GM21786 (cell line): ENCODE measurements around the gene MRGPRG.

Experiments
- ATAC-seq: cut with Tn5 transposase; IDR thresholded peaks from one replicate; pipeline ENCODE4 v1.9.1; 2021; ENCODE audit not compliant: unreplicated experiment

The MRGPRG gene

DNA sequence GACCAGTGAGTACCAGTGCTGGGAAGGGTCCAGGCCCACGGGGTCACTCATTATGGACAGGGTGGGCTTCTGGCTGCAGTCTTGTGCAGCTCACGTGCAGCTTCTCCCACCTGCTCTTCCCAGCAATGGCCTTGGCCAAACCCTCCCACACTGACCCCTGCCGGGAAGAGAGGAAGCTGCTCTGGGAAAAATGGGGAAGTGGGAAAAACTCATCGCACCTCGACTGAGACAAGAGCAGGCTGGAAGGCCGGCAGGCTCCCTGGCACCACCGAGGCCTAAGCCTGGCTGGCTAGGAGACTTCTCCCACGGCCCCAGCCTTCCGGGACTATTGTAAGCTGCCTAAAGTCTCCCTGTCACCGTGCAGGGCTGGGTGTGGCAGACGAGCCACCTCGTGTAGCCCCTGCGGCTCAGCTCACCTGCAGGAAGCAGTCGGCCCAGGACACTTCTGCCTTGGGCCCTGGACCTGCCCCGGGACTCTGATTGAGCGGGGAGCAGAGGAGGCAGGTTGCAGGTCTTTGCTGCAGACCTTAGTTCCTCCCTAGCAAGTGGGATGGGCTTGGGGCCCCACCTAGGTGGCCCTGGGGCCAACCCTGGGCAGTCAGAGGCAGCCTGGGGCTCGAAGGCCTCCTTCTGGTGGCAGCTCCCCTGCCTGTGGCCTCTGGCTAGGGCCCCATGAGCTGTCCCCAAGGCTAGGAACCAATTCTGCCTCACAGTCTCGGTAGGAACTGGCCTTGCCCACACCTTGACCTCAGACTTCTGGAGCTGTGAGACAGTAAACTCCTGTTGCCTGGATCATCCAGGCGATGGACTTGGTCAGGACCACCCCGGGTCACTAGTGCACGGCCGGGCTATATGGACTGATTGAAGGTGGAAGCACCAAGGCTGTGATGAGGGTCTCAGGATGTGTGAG, 23.1 kb downstream of the MRGPRG start:
- ATAC-seq, result no peak

DNA sequence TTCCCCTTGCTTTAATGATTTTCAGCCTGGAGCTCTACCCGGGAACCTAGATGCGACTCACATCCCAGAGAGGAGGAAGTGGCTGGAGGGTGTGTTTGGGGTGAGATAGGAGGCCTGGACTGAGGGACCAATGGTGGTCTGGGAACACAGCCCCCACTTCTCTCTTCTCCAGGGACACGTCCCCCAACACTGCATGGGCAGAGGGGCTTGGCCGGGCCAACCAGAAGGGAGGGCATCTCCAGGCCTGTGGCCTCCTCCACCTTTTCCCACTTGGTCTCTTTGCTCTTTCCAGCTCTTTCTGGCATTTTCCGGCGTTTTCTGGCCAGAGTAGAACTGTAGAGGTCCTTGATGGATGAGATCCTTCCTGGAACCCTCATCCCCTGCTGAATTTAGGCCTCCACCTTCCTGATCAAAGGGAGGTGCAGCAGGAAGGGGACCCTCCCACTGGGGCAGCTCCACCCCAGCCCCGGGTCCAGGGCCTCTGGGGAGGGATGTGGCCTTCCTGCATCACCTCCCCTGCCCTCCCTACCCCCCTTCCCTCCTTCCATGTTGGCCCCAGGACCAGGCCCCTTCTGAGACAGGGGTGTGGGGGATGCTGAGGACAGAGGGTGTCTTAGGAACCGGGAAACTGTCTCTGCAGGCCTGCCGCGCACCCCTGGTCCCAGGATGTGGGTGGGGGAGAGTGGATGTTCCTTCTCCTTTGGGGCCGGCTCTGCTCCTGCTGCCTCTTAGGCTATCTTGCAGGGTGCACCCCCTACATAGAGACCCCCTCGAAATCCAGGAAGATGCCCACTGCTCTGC, 24.4 kb downstream of the MRGPRG start:
- no peak for ATAC-seq

DNA sequence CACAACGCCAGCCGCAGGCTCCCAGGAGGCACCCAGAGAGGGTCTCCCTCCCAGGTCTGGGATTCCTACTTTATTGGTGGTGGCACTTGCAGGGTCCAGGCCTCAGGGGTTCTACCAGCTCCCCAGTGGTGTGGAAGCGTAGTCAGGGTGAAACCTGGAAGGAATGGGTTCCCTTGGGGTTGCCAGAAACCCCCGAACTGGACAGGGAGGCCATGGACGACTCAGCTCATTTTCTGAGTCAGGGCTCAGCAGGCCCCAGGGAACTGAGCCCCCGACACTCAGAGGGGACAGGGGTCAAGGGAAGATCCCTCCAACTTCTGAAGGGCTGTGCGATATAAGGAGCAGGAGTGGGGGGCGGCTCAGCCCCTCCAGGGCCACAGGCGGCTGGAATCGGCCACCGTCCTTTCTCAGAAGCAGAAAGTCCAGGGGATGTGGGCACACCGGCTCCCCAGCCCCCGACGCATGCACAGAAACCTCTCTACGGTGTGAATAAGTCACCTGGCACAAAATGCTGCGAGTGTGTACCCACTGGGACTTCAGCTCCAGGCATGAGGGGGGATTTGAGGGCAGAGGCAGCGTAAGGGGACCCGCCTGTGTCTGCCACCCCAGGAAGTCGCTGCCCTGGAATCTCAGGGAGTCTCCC, 25.1 kb downstream of the MRGPRG start:
- ATAC-seq, result no peak

DNA sequence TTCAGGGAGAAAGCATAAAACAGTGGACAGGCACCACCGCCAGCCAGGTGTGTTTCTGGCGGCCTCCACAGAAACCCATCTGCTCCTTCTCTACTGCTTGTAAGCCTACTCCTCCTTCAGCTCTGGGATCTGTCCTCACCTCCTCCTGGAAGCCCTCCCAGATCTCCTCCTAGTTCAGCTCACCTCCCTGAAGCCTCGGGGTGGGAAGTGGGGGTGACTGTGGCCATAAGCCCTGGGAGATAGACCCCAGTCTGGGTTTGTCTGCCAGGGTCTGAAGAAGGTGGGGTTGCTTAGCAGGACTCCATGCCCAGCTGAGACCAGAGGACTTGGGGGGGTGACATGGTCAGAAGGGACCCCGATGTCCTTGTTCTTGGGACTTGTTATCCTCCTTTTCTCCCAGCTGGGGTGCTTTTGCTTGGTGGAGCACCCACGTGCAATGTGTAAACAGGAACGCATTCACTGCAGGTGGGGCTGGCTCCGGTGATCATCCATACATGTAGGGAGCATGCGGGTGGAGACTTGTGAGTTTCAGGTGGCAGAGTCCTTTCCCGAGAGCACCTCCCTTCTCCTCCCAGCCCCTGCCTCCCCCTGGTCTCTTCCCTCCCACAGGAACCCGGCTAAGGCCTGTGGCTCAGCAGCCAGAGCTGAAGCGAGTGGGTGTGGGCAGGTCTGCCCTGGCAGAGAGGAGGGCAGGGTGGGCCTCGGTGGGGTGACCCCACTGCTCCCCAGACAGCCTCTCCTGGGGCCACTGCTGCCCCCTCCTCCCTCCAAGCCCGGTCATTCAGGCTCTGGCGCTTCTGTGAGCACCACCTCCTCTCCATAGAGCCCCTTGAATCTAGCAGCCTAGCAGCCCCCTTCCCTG, 25.9 kb downstream of the MRGPRG start:
- no peak for ATAC-seq

DNA sequence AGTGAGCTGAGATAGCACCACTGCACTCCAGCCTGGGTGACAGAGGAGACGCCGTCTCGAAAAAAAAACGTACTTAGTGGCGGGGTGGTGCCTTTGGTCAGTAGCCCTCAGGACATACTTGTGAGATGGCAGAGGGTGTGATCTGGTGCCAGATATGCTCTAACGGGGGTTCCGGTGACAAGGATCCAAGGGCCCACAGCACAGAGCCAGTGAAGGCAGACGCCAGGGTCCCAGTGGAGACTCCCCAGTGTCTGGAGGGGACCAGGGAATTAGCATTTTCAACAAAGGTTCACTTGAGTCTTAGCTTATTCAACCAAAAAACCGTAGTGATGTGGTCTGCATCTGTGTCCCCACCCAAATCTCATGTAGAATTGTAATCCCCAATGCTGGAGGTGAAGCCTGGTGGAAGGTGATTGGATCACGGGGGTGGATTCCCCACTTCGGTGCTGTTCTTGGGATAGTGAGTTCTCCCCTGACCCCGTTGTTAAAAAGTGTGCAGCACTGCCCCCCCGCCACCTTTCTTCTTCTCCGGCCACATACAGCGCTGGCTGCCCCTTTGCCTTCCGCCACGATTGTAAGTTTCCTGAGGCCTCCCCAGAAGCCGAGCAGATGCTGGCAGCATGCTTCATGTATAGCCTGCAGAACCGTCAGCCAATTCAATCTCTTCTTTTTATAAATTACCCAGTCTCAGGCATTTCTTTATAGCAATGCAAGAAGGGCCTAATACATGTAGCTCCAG, 26.9 kb downstream of the MRGPRG start:
- no peak for ATAC-seq

DNA sequence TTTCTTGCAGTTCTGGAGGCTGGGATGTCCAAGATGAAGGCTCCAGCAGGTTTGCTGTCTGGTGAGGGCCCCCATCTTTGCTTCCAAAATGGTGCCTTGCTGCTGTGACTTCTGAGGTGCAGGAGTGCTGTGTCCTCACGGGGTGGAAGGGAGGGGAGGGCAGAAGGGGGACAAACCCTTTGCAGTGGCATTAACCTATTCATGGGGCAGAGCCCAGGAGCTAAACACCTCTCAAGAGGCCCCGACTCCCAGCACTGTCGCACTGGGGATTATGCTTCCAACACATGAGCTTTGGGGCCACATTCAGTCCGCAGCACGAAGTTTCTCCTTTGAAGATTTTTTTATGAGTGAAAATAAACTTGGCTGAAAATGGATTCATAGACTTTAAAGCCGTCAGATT, 28.0 kb downstream of the MRGPRG start:
- ATAC-seq, result no peak

DNA sequence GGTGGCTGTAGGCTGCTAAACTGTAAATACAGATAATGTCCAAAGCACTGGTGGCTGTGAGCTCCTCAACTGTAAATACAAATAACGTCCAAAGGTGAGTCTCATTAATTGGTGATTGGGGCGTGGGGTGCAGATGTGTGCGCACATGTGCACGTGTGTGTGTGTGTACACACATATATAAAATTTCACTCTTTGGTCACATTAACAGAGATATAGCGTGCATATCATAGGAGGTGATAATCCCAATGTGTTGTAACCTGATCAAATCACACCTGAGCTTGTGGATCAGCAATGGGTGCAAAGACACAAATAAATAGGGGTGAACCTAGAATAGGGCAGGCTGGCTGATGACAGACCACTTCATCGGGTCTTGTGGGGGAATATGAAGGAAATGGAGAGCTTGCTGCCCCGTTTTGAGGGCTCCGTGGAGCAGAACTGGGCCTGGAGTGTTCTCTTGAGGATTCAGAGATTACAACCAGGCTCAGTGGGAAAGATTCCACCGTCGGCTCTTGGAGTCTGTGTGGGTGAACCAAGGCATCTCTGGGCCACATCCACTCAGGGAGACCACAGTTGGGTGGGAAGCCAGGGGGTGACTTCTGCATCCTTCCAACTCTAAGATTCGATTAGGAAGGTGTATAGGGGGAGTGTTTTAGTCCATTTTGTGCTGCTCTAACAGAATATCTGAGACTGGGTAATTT, 28.6 kb downstream of the MRGPRG start:
- ATAC-seq, result no peak

DNA sequence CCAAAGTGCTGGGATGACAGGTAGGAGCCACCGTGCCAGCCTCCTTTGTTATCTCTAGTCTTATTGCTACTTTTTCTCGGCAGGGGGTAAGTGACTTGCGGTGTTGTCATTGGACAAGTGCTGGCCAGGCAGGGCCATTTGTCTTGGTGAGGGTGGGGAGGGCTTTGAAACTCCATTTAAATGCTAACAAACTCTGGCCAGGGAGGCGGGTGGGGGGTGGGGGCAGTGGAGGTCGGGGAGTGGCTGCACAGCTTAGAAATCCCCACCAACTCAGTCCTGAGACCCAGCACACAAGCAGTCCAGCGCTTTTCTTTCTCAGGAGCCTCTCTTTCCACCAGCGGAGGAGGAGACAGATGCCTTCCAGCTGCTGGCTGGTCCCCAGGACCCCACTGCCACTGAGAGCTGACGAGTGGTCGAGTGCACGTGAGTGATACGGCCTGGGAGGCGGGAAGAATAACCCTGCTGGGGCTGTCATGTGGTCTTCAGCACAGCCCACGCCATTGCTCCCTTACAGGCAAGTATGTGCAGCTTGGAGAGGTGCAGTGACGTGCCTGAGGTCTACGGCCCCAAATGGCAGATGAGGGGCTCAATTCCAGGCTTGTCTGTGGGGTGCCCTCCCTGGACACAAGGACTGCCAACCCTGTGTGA, 29.3 kb downstream of the MRGPRG start:
- ATAC-seq, result no peak

DNA sequence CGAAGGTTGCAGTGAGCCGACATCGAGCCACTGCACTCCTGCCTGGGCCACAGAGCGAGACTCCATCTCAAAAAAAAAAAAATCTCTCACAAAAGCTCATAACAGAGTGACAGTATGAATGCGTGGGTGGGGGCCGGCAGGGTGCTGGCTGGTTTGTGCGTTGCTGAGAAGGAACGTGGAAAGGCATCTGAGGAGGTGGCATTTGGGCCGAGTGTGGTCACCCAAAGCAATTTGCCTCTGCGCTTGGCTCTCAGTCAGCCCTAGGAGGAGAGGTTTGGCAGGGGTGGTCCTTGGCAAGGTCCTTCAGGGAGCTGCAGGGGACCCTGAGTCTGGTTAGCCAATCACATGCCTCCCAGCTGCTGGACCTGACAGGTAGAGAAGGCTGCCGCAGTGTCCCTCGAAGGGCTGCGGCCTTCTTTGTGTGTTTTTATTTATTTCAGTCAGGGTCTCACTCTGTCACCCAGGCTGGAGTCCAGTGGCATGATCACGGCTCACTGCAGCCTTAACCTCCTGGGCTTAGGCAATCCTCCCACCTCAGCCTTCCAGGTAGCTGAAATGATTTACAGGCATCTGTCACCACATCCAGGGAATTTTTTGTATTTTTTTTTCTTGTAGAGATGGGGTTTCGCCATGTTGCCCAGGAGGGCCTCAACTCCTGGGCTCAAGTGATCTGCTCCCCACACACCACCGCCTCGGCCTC, 30.0 kb downstream of the MRGPRG start:
- no peak for ATAC-seq

DNA sequence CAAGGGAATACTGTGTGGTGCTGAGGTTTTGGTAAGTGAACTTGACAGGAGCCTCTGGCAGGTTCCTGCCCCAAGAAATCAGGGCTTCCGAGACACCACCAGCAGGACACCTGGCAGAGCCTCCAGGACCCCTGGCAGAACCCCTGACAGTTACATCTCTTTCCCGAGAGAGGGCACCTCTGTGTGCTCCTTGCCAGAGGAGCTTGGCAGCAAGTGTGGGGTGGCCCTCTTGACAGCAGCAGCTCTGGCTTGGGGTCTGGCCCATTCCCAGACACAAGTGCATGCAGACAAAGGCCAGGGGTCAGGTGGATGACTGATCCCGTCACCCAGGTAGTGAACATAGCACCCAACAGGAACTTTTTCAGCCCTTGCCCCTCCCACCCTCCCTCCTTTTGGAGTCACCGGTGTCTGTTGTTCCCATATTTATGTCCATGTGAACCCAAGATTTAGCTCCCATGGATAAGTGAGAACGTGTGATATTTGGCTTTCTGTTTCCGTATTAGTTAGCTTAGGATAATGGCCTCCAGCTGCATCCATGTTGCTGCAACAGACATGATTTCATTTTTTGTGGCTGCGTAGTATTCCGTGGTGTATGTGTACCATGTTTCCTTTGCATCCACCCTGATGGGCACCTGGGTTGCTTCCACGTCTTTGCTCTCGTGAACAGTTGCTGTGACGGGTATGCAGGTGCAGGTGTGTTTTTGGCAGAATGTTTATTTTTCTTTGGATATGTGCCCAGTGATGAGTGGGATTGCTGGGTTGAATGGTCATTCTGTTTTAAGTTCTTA, 32.3 kb downstream of the MRGPRG start:
- ATAC-seq, result no peak

DNA sequence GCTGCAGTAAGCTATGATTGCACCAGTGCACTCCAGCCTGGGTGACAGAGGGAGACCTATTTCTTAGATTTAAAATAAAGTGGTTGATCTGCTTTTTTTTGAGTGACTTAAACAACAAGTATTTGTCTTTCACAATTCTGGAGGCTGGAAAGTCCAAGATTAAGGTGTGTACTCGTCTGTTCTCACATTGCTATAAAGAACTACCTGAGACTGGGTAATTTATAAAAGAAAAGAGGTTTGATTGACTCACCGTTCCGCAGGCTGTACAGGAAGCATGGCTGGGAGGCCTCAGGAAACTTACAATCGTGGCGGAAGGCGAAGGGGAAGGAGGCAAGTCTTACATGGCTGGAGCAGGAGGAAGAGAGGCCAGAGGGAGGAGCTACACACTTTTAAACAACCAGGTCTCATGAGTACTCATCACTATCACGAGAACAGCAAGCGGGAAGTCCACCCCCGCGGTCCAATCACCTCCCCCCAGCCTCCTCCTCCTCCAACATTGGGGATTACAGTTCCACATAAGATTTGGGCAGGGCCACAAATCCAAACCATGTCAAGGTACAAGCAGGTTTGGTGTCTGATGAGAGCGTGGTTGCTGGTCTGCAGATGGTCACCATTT, 33.8 kb downstream of the MRGPRG start:
- no peak for ATAC-seq

DNA sequence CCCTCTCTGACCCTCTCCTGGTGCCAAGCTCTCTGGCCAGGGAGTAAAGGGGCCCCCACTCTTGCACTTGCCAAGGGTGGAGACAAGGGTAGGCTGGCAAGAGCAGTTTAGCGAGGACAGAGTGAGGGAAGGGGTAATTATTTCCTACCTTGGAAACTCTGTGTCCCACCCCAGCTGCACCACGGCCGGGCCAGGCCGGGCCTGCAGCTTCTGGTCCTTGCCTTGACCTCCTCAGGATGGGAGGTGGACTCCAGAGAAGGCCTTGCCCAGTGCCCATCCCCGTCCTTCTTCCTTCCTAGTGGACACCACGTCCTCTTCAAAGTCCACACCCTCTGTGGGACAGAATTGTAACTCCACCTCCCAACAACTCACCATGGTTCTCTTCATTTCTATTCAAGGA, 35.1 kb downstream of the MRGPRG start:
- no peak for ATAC-seq

DNA sequence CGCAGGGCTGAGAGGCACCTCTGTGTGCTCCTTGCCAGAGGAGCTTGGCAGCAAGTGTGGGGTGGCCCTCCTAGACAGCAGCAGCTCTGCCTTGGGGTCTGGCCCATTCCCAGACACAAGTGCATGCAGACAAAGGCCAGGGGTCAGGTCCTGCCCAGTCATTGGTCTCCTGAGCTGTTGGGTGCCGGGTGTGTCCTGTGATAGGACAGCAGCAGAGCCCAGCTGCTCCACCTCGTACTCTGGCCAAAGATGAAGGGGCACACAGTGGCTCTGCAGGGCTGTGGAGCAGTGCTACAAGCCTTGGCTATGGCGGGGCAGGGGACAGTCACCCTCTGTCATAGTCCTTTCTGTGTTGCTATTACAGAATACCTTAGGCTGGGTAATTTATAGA, 36.2 kb downstream of the MRGPRG start:
- ATAC-seq, result no peak

DNA sequence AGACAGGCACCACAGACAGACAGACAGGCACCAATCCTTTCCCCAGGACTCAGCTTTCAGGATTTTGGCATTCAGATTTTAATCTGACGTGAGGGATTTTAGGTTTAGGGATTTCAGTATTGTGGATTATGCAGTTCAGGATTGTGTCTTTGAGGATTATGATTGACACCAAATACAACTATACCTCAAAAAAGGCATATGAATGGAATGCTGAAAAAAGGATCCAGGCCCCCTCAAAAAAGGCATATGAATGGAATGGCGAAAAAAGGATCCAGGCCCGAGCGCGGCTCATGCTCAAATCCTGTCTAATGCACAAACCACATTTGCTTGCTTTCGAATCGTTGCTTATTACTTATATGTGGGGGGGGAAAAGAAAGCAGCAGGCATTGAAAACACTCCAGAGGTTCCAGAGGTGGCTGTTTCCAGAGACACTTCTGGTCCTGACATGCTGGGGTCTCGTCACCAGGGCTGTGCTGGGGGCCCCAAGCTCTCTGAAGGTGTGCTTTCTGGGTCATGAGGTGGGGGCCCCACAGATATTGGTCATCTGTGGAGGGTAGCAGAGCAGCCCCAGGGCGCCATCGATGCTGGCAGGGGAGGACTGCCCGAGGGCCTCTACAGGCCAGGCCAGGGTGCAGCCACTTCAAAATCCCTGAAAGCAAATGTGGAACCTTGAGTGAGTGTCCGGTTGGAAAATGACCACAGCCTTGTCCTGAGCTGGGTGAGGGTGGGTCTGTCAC, 36.7 kb downstream of the MRGPRG start:
- no peak for ATAC-seq

DNA sequence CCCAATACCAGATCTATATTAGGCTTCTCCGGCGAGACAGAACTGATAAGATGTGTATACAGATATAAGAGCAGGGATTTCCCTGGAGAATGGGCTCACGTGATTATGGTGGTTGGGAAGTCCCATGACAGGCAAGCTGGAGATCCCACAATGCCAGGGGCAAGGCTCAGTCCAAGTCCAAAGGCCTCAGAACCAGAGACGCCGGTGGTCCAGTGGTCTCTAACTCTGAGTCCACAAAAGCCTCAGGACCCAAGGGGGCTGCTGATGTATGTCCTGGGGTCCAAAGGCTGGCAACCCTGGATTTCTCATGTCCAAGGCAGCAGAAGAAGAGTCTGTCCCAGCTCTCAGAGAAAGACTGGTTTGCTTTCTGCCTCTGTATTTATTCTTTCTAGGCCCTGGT, 37.7 kb downstream of the MRGPRG start:
- ATAC-seq, result no peak

DNA sequence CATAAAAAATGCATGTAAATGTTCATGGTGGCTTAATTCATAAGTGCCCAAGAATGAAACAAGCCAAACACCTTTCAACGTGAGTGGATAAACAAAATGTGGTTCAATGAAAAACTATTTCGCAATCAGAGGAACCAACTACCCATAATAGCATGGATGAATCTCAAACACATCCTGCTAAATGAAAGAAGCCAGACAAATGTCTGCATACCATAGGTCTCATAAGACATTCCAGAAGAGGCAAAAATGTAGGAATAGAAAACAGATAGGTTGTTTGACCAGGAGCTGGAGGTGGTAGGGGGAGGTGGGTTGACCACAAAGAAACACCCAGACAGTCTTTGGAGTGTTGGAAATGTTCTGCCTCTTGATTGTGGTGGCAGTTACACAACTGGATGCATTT, 40.3 kb downstream of the MRGPRG start:
- no peak for ATAC-seq

DNA sequence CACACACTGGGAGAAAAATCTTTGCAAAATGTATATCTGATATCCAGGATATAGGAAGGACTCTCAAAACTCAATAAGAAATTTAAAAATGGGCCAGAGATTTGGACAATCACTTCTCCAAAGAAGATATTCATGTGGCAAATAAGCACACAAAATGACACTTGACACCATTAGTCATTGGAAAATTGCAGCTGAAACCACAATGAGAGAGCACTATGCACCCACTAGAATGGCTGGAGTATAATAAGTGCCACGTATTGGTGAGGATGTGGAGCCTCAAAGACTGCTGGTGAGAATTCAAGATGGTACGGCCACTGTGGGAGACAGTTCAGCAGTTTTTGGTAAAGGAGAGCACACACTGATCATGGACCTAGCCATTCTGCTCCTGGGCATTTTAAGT, 40.7 kb downstream of the MRGPRG start:
- ATAC-seq, result no peak
